Activated T-cell treated with anti-CD3 and anti-CD28 coated beads, Interleukin-2, amount 50 U/mL, for 72 hours (primary cell): Measurements from ENCODE around the gene LRRC38. TPM values are rescaled to one million over a fixed set of nuclear protein-coding genes. Genes with fewer than 3 reads are reported as not detected.

Experiments
- ATAC-seq, 2 donors: fragments of 150-1000 bp; cut with Tn5 transposase; replicated peaks in 1 of 2; 2 replicates each; pipeline ENCODE4 v1.10.0; 2021; ENCODE audit warnings: moderate library complexity in 2 of 2, mild to moderate bottlenecking in 1 of 2
- DNase-seq, 2 donors: peaks; one replicate each; pipeline ENCODE4 v3.0.0; 2021 to 2022; ENCODE audit warnings: mixed read lengths in 1 of 2
- H3K27ac Mint-ChIP-seq: one replicate; pipeline ENCODE4 v1.8.0; 2022; ENCODE audit warnings: mild to moderate bottlenecking, moderate library complexity, mixed read lengths
- H3K27me3 Mint-ChIP-seq: one replicate; pipeline ENCODE4 v1.8.0; 2022; ENCODE audit warnings: low read depth, mixed read lengths
- H3K36me3 Mint-ChIP-seq, 2 donors: one replicate each; pipeline ENCODE4 v1.8.0; 2022; ENCODE audit warnings: mixed read lengths in 2 of 2, mild to moderate bottlenecking in 1 of 2; ENCODE audit not compliant: insufficient read depth in 2 of 2
- H3K4me1 Mint-ChIP-seq: one replicate; pipeline ENCODE4 v1.8.0; 2022; ENCODE audit warnings: low read depth, mixed read lengths
- H3K4me3 Mint-ChIP-seq, 2 donors: one replicate each; pipeline ENCODE4 v1.8.0; 2022; ENCODE audit warnings: mild to moderate bottlenecking in 2 of 2, mixed read lengths in 2 of 2, moderate library complexity in 2 of 2
- H3K9me3 Mint-ChIP-seq, 2 donors: one replicate each; pipeline ENCODE4 v1.8.0; 2022; ENCODE audit warnings: mixed read lengths in 2 of 2
- total RNA-seq, 2 donors: library from RNA; stranded (reverse); gene quantifications; one replicate each; pipeline ENCODE4 v1.2.3, GENCODE V29; 2022

LRRC38 gene
- total RNA-seq, 2 donors from 2014 or later, result not detected

DNA sequence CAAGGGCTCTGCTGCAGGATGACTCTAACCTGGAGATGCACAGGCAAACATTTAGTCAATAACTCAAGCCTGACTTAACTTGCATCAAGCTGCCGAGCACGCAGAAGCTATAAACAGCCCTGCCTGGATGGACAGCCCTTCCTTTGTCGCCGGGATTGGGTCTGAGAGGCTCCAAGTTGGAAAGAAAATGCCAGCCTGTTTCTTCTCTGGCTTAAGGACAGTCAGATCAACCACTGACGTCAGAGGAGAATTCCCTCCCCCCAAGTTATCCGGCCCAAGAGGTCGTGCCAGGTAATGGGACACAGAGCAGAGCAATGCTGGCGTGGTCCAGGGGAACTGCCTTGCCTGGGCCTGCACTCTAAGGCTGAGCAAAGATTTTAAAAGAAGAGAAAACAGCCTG lies 27.1 kb upstream of the LRRC38 start:
- Mint-ChIP-seq H3K4me1 (no peaks in the 10 kb centered on the region), H3K4me3 (no peak overlapping the region), H3K36me3 (no peaks in the 10 kb centered on the region)

DNA sequence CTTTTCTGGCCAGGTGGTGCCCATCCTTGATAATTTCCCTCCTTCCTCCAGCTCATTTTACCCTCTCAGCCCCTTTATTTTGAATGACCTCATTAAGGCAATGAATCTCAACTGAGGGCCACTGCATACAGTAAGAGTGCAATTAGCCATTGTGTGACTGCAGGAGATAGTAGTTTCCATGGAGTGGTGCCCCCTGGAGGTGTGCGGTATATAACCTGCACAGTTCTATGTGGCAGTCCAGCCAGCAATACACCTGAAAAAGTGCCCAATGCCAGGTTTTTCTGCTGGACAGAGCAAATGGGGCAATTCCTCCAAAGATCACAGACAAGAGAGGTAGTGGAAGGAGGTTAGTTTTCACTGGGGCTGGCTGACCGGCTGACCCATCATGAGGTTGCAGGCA lies 25.9 kb upstream of the LRRC38 start:
- Mint-ChIP-seq H3K27me3 (no peaks in the 10 kb centered on the region), H3K27ac (no peak overlapping the region), H3K4me1 (no peaks in the 10 kb centered on the region), H3K4me3 (no peak overlapping the region), H3K9me3 (no peaks in the 10 kb centered on the region), H3K36me3 (no peaks in the 10 kb centered on the region)
- DNase-seq (no peak), ATAC-seq (no peak)

More for the DNA sequence above, 27.1 kb upstream of the LRRC38 start:
- H3K9me3 Mint-ChIP-seq, result no peaks in the 10 kb centered on the region
- ATAC-seq (no peak), DNase-seq (no peak)
- no peaks in the 10 kb centered on the region for H3K27me3 Mint-ChIP-seq
- H3K27ac Mint-ChIP-seq, result no peak overlapping the region

DNA sequence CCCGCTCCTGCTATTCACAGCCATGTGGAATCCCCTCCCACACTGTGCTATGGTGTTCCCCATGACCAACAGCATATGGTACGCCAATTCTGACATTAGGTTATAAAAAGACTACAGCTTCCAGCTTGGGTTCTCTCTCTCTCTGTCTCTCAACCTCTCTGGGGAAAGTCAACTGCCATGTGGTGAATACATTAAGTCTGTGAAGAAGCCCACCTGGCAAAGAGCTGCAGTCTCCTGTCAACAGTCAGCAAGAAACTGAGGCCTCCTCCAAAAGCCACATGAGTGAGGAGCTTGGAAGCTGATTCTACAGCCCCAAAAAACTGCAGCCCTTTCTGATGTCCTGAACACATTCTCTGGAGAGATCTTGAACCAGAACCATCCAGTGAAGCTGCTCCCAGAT lies 25.0 kb upstream of the LRRC38 start:
- no peaks in the 10 kb centered on the region for H3K9me3 Mint-ChIP-seq
- ATAC-seq, result no peak
- no peaks in the 10 kb centered on the region for H3K4me1 Mint-ChIP-seq
- H3K36me3 Mint-ChIP-seq, result no peaks in the 10 kb centered on the region
- DNase-seq, result no peak
- no peak overlapping the region for H3K27ac Mint-ChIP-seq
- H3K27me3 Mint-ChIP-seq, result no peaks in the 10 kb centered on the region
- H3K4me3 Mint-ChIP-seq, result no peak overlapping the region

DNA sequence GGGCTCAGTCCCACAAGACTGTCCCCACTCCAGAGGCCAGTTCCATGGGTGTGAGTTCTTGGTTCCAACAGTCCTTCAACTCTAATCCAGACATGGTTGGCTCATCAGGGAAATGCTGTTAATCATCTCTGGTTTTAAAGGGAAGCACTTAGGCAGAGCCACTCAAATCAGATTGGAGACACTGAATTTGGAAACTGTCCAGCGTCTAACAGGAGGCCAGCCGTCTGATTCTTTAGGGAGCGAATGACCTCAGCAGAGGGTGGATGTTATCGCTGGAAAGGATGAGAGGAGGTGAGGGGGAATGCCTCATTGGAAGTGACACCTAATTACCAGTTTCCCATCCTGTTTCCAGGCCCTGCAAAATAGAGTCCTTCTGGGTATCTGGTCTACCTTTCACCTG lies 22.8 kb upstream of the LRRC38 start:
- H3K4me1 Mint-ChIP-seq, result no peaks in the 10 kb centered on the region
- ATAC-seq (no peak), DNase-seq (no peak)
- H3K27me3 Mint-ChIP-seq, result no peaks in the 10 kb centered on the region
- H3K36me3 Mint-ChIP-seq, result no peaks in the 10 kb centered on the region
- H3K4me3 Mint-ChIP-seq, result no peak overlapping the region
- no peak overlapping the region for H3K27ac Mint-ChIP-seq
- H3K9me3 Mint-ChIP-seq, result no peaks in the 10 kb centered on the region

DNA sequence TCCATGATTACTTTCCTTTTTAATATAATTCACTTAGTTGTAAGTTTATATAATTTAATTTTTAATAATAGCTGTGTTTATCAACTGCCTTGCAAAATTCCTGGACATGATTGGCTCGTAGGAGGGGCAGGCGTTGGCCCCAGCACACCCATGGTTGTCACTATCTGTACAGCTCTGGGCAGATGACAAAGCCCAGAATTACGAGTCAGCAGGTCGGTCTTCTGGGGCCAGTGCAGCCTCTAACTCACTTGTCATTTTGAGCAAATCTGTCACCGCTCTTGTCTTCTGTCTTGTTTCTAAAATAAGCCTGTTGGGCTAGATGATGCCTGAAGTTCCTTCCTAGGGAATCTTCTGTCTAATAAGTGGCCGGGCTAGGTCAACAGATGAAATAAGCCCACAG lies 21.4 kb upstream of the LRRC38 start:
- no peak overlapping the region for H3K27ac Mint-ChIP-seq

DNA sequence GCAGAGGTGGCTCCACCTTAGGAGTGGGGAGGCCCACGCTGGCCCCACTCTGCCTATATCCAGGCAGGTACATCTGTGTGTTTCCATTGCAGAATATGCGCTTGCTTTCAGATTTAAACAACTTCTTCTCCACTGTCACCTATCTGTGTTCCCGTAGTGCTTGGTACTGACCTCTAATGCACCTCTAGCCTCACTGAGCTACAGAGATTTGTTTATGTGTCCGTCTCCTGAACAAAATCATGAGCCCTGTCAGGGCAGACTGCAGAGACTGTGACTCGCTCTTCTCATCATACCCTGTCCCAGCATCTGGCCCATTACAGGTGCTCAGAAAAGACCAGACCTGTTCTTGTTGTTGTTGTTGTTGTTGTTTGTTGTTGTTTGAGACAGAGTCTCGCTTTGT lies 14.5 kb upstream of the LRRC38 start:
- Mint-ChIP-seq H3K36me3 (no peaks in the 10 kb centered on the region), H3K27me3 (no peaks in the 10 kb centered on the region), H3K4me1 (peaks cover 8% of the 10 kb centered on the region), H3K4me3 (no peak overlapping the region), H3K9me3 (no peaks in the 10 kb centered on the region), H3K27ac (no peak overlapping the region)
- no peak for DNase-seq
- ATAC-seq, result no peak

More for the DNA sequence above, 21.4 kb upstream of the LRRC38 start:
- ATAC-seq (no peak), DNase-seq (no peak)
- H3K36me3 Mint-ChIP-seq, result no peaks in the 10 kb centered on the region
- no peaks in the 10 kb centered on the region for H3K9me3 Mint-ChIP-seq
- H3K4me1 Mint-ChIP-seq, result peaks cover 6% of the 10 kb centered on the region
- no peaks in the 10 kb centered on the region for H3K27me3 Mint-ChIP-seq
- H3K4me3 Mint-ChIP-seq, result no peak overlapping the region

DNA sequence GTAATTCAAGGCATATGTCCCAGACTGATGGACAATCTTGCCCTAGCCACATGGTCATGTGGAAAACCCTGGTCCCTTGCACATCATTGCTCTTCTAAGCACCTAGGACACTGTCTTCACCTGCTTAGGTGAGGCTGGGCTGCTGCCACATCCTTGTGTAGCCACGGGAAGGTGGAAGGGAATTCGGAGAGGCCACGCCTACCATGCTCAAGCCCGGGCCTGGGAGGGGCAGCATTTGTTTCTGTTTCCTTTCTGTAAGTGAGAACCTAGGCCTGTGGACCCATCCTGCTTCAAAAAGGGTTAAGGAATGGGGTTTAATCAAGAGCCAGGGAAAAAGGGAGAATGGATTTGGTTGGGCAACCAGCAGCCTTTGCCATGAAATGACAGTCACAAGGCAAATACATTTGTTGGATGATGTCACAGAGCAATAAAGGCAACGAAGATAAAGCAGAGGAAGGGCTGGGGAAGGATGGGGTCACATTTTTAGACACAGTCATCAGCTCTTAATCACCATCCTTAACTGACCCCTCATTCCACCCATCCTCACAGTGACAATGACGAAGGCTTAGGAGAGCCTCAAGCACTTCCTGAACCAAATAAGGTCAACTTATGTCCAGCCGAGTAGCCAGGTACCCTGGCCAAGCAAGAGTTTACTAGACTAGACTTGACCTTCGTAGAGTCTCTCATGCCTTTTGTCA lies 10.1 kb upstream of the LRRC38 start:
- no peak overlapping the region for H3K27ac Mint-ChIP-seq

DNA sequence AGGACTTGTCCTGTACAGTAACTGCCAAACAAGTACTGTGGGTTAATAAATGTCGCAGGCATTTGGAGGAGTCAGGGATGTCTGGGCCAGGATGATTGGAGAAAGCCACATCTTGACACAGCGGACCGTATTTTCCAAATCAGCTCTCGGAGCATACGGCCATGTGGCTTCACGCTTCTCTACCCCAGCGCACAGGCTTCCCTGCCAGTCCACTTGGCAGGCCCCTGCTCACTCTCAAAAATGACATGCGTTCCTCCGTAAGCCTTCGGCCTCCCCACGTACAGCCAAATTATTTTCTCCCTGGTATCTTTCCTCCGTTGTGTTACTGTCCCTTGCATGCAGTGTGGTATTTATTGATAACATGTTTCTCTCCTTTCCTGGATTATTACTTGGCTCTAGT lies 7.2 kb upstream of the LRRC38 start:
- no peak overlapping the region for H3K4me3 Mint-ChIP-seq
- ATAC-seq (no peak), DNase-seq (no peak)
- peaks cover 0 to 2% of the 10 kb centered on the region in 2 donors for H3K9me3 Mint-ChIP-seq
- peaks cover 7% of the 10 kb centered on the region for H3K27me3 Mint-ChIP-seq
- H3K4me1 Mint-ChIP-seq, result no peaks in the 10 kb centered on the region
- peaks cover 2 to 6% of the 10 kb centered on the region in 2 donors for H3K36me3 Mint-ChIP-seq
- no peak overlapping the region for H3K27ac Mint-ChIP-seq

More for the DNA sequence above, 10.1 kb upstream of the LRRC38 start:
- Mint-ChIP-seq H3K27me3 (no peaks in the 10 kb centered on the region), H3K9me3 (peaks cover 0 to 2% of the 10 kb centered on the region in 2 donors), H3K4me3 (no peak overlapping the region), H3K4me1 (no peaks in the 10 kb centered on the region), H3K36me3 (peaks cover 2 to 6% of the 10 kb centered on the region in 2 donors)
- DNase-seq (no peak), ATAC-seq (no peak)

DNA sequence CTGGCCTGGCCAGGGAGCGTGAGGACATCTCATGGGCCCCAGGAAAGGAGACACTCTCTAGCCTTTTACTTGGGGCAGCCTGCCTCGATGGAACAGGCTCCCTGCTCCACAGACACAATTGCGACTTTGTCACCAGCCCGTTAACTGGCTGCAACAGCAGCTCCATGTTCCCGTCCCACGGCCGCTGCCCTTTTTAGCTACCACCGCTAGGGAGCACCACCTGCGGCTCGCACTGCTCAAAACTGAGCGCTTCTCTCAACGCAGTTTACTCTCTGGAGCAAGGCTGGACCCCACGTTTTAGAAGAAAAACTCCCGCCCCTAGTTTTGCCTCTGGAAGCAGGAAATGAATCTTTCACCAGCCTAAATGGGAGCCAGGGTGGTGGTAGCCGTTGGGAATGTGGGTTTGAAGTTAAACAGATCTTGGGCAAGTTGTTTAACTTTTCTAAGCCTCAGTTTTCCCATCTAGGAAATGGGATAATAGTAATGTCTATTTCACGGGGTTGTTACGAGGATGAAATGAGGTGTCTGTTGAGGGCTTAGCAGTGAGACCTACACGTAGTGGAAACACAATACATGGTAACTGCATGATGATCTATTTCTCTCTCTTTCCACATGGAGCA lies 3.5 kb upstream of the LRRC38 start:
- Mint-ChIP-seq H3K27ac (no peak overlapping the region), H3K9me3 (peaks cover 0 to 2% of the 10 kb centered on the region in 2 donors), H3K4me1 (no peaks in the 10 kb centered on the region), H3K27me3 (peaks cover 10% of the 10 kb centered on the region), H3K36me3 (peaks cover 2 to 6% of the 10 kb centered on the region in 2 donors), H3K4me3 (no peak overlapping the region)
- no peak for ATAC-seq
- DNase-seq, result peak; percentile 8

DNA sequence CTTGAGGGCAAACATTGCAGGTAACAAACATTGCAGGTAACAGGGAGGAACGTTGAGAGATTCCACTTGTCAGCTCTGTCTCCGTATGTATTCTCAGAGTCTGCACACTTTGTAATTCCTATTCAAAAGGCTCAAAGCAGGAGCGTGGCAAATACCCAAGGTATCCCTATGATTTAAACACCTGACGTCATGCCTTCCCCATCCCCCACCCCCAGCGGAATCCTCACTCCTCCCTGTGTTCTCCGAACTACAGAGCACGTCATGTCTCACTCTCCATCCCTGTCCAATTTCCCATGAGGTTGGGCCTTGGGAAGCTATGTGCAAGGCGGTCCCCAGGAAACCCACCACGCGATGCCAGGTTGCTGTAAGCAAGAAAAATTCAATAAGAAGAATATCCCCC lies 2.8 kb upstream of the LRRC38 start:
- ATAC-seq (no peak), DNase-seq (no peak)
- peaks cover 2 to 6% of the 10 kb centered on the region in 2 donors for H3K36me3 Mint-ChIP-seq
- no peak overlapping the region for H3K4me3 Mint-ChIP-seq
- peaks cover 0 to 2% of the 10 kb centered on the region in 2 donors for H3K9me3 Mint-ChIP-seq
- H3K4me1 Mint-ChIP-seq, result no peaks in the 10 kb centered on the region
- H3K27me3 Mint-ChIP-seq, result peaks cover 15% of the 10 kb centered on the region
- no peak overlapping the region for H3K27ac Mint-ChIP-seq

DNA sequence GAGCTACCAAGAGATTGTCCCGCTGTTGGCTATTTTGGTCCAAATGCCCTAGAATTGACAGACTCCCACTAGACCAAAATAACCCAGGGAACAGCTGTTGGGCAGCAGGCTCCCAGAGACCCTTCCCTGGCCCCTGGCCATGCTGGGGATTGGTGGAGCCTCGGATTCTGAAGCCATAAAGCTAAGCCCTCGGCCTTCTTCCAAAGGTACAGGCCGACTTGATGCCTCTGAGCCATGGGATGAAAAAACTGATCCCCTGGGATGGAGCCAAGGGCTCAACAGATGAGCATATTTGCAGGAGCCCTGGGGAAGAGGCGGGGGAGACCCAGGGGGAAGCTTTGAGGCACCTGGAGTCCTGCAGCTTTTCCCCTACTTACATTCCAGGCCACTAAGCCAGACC lies 1.0 kb upstream of the LRRC38 start:
- ATAC-seq, result no peak
- DNase-seq, result no peak
- Mint-ChIP-seq H3K9me3 (peaks cover 0 to 2% of the 10 kb centered on the region in 2 donors), H3K27me3 (peaks cover 21% of the 10 kb centered on the region), H3K36me3 (peaks cover 2 to 6% of the 10 kb centered on the region in 2 donors), H3K4me1 (no peaks in the 10 kb centered on the region), H3K27ac (no peak overlapping the region), H3K4me3 (no peak overlapping the region)

DNA sequence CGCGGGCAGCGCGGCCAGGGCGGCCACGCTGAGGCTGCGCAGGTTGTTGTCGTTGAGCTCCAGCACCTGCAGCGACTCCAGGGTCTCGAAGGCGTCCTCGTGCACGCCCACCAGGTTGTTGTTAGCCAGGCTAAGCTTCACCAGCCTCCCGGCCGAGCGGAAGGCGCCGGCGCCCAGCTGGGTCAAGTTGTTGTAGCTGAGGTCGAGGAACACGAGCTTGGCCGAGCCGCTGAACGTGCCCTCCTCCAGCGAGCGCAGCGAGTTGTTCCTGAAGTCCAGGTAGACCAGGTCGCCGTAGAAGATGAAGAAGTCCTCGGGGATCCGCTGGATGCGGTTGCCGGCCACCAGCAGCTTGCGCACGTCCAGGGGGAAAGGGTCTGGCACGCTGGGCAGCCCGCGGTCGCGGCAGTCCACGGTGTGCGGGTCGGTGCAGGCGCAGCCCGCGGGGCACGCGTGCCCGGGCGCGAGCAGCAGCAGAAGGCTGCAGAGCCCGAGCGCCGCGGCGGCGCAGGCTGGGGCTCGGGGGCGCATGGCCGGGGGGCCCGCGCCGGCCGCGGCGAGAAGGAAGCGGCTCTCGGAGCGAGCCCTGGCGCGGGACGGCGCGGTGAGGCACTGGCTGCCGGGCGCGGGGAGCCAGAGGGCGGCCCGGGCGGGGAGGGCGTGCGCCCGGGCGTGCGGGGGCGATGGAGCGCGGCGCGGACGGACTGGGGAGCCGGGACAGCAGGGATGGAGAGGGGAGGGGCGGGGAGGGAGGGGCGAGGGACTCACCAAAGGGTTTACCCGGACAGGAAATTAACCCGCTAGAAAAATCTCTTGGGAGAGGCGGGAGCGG lies 524 bp downstream of the LRRC38 start:
- Mint-ChIP-seq H3K4me3 (peak overlapping the region in 1 of 2 donors; percentile 42), H3K4me1 (no peaks in the 10 kb centered on the region), H3K36me3 (no peaks in the 10 kb centered on the region), H3K27me3 (peaks cover 21% of the 10 kb centered on the region), H3K9me3 (no peaks in the 10 kb centered on the region), H3K27ac (no peak overlapping the region)
- ATAC-seq (no peak), DNase-seq (no peak)

DNA sequence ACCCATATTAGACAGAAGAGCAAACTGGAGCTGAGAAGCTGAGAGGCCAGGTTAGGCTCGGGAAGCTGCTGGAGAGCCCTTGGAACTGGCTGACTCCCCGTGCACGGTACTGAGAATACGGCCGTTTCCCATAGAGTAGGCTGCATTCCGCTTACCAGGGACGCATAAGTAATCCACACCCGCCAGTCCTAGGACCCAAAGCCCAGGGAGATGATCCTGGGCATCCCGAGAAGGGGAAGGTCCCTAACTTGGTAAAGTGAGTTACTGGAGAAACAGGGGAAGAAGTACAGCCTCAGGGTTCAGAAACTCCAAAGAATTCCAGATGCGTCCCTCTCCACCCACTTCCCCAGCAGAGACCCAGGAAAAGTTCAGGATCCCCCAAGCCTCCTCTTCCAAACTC lies 1.3 kb downstream of the LRRC38 start:
- no peaks in the 10 kb centered on the region for H3K4me1 Mint-ChIP-seq
- ATAC-seq, result no peak
- DNase-seq, result no peak

More for the DNA sequence above, 1.3 kb downstream of the LRRC38 start:
- H3K27me3 Mint-ChIP-seq, result peaks cover 21% of the 10 kb centered on the region
- H3K36me3 Mint-ChIP-seq, result no peaks in the 10 kb centered on the region
- H3K27ac Mint-ChIP-seq, result no peak overlapping the region
- H3K4me3 Mint-ChIP-seq, result no peak overlapping the region
- H3K9me3 Mint-ChIP-seq, result no peaks in the 10 kb centered on the region
